OCI-LY1 (cell line): ENCODE results near the gene FMOD.

ENCODE experiments used
- CTCF ChIP-seq: fragments of 200-600 bp; sonication (generic), shearing (Covaris generic); IDR thresholded peaks from 2 replicates; pipeline ENCODE4 v1.5.1; 2017; ENCODE audit warnings: mild to moderate bottlenecking, antibody characterized with exemption, low read length, moderate library complexity, mixed read lengths
- EZH2 ChIP-seq: fragments of 200-600 bp; sonication (generic), shearing (Covaris generic); IDR thresholded peaks from 2 replicates; pipeline ENCODE4 v1.8.0; 2017; ENCODE audit warnings: borderline replicate concordance, mixed run types, mild to moderate bottlenecking, antibody characterized with exemption, low read length, moderate library complexity, mixed read lengths

GRCh38 chr1:203302894-203303293, 48.0 kb downstream of the FMOD start:
- no peak for TF ChIP-seq EZH2
- TF ChIP-seq CTCF, result no peak
